H9 (cell line): Measurements from ENCODE around the gene CDK2. TPM values are rescaled to one million over a fixed set of nuclear protein-coding genes. Genes with fewer than 3 reads are reported as not detected.
A peak's percentile ranks its signal among the peaks of the same experiment; 100 is the strongest.

Source experiments
- DNase-seq: peaks from one replicate; pipeline ENCODE4 v3.0.0-alpha.2; 2017
- H2AFZ ChIP-seq: one replicate; pipeline ENCODE4 v1.6.1; 2013; ENCODE audit warnings: mild to moderate bottlenecking, low read length, control low read depth, moderate library complexity
- H2AK5ac ChIP-seq: 2 replicates; pipeline ENCODE4 v1.6.1; 2013; ENCODE audit warnings: low read length, control low read depth, mixed read lengths; ENCODE audit not compliant: insufficient read length
- H2BK120ac ChIP-seq: one replicate; pipeline ENCODE4 v1.6.1; 2013; ENCODE audit warnings: low read depth, mild to moderate bottlenecking, low read length, control low read depth, inconsistent platforms; ENCODE audit not compliant: poor library complexity, severe bottlenecking
- H2BK12ac ChIP-seq: 2 replicates; pipeline ENCODE4 v1.6.1; 2013; ENCODE audit warnings: low read length, control low read depth, mixed read lengths, low read depth; ENCODE audit not compliant: insufficient read length
- H2BK15ac ChIP-seq: 2 replicates; pipeline ENCODE4 v1.6.1; 2013; ENCODE audit warnings: low read depth, low read length, control low read depth
- H2BK20ac ChIP-seq: one replicate; pipeline ENCODE4 v1.6.1; 2013; ENCODE audit warnings: low read depth, mild to moderate bottlenecking, low read length, control low read depth, inconsistent platforms; ENCODE audit not compliant: poor library complexity, severe bottlenecking
- H2BK5ac ChIP-seq: 2 replicates; pipeline ENCODE4 v1.6.1; 2013; ENCODE audit warnings: low read length, control low read depth, mixed read lengths; ENCODE audit not compliant: insufficient read length
- H3K14ac ChIP-seq: 2 replicates; pipeline ENCODE4 v1.6.1; 2013; ENCODE audit warnings: low read length, control low read depth; ENCODE audit not compliant: insufficient read depth
- H3K18ac ChIP-seq: 2 replicates; pipeline ENCODE4 v1.6.1; 2013; ENCODE audit warnings: low read depth, mild to moderate bottlenecking, mixed read lengths, low read length, control low read depth; ENCODE audit not compliant: insufficient read length
- H3K23ac ChIP-seq: 2 replicates; pipeline ENCODE4 v1.6.1; 2013; ENCODE audit warnings: low read length, control low read depth, mixed read lengths, low read depth; ENCODE audit not compliant: insufficient read length
- H3K23me2 ChIP-seq: 2 replicates; pipeline ENCODE4 v1.6.1; 2013; ENCODE audit warnings: low read depth, mild to moderate bottlenecking, mixed read lengths, low read length, control low read depth; ENCODE audit not compliant: insufficient read length, poor library complexity, severe bottlenecking
- H3K27ac ChIP-seq: 2 replicates; pipeline ENCODE4 v1.5.1; 2013; ENCODE audit warnings: low read length, control low read depth, mixed read lengths, low read depth; ENCODE audit not compliant: insufficient read length
- H3K27me3 ChIP-seq: 2 replicates; pipeline ENCODE4 v1.6.1; 2013; ENCODE audit warnings: low read length, control low read depth, inconsistent platforms; ENCODE audit not compliant: insufficient read depth
- H3K4ac ChIP-seq: 2 replicates; pipeline ENCODE4 v1.6.1; 2013; ENCODE audit warnings: low read depth, mild to moderate bottlenecking, control low read depth, inconsistent platforms, low read length, moderate library complexity
- H3K4me1 ChIP-seq: 2 replicates; pipeline ENCODE4 v1.6.1; 2013; ENCODE audit warnings: low read length, control low read depth, inconsistent platforms; ENCODE audit not compliant: insufficient read depth
- H3K4me2 ChIP-seq: 2 replicates; pipeline ENCODE4 v1.6.1; 2013; ENCODE audit warnings: low read length, control low read depth, mixed read lengths; ENCODE audit not compliant: insufficient read length, insufficient read depth
- H3K56ac ChIP-seq: 2 replicates; pipeline ENCODE4 v1.6.1; 2013; ENCODE audit warnings: low read depth, mild to moderate bottlenecking, mixed read lengths, low read length, control low read depth; ENCODE audit not compliant: insufficient read length
- H3K79me1 ChIP-seq: 2 replicates; pipeline ENCODE4 v1.6.1; 2013; ENCODE audit warnings: low read depth, mild to moderate bottlenecking, moderate library complexity, low read length, control low read depth, inconsistent platforms; ENCODE audit not compliant: insufficient read depth, poor library complexity, severe bottlenecking
- H3K79me2 ChIP-seq: 2 replicates; pipeline ENCODE4 v1.6.1; 2013; ENCODE audit warnings: low read length, control low read depth, inconsistent platforms; ENCODE audit not compliant: insufficient read depth
- H3K9ac ChIP-seq: 2 replicates; pipeline ENCODE4 v1.6.1; 2013; ENCODE audit warnings: low read length, control low read depth, mixed read lengths; ENCODE audit not compliant: insufficient read length; ENCODE audit errors: extremely low read depth
- H3K9me3 ChIP-seq: one replicate; pipeline ENCODE4 v1.6.1; 2013; ENCODE audit warnings: low read depth, low read length, inconsistent platforms; ENCODE audit not compliant: control insufficient read depth
- H3T11ph ChIP-seq: one replicate; pipeline ENCODE4 v1.6.1; 2013; ENCODE audit warnings: mild to moderate bottlenecking, low read length, control low read depth, inconsistent platforms
- H4K20me1 ChIP-seq: one replicate; pipeline ENCODE4 v1.6.1; 2013; ENCODE audit not compliant: control insufficient read depth, insufficient read length, insufficient read depth
- H4K5ac ChIP-seq: 2 replicates; pipeline ENCODE4 v1.6.1; 2013; ENCODE audit warnings: low read depth, mild to moderate bottlenecking, mixed read lengths, low read length, control low read depth; ENCODE audit not compliant: insufficient read length
- H4K8ac ChIP-seq: replicated peaks from 2 replicates; pipeline ENCODE4 v1.6.1; 2013; ENCODE audit warnings: low read length, control low read depth, mixed read lengths, low read depth; ENCODE audit not compliant: insufficient read length
- H4K91ac ChIP-seq: 2 replicates; pipeline ENCODE4 v1.6.1; 2013; ENCODE audit warnings: low read depth, mild to moderate bottlenecking, moderate library complexity, mixed read lengths, low read length, control low read depth; ENCODE audit not compliant: insufficient read length
- H3K27ac Mint-ChIP-seq, 3 experiments: 2 replicates in 2 of 3; 3 replicates in 1 of 3; pipeline ENCODE4 v1.8.0; 2020 to 2021; ENCODE audit warnings: mixed read lengths in 3 of 3, mild to moderate bottlenecking in 1 of 3, moderate library complexity in 1 of 3
- H3K27me3 Mint-ChIP-seq: 2 replicates; pipeline ENCODE4 v1.8.0; 2021; ENCODE audit warnings: low read depth, mild to moderate bottlenecking, moderate library complexity, mixed read lengths
- H3K36me3 Mint-ChIP-seq, 3 experiments: 2 replicates in 2 of 3; 3 replicates in 1 of 3; pipeline ENCODE4 v1.8.0; 2020 to 2021; ENCODE audit warnings: low read depth in 3 of 3, mixed read lengths in 3 of 3; ENCODE audit not compliant: insufficient read depth in 1 of 3
- H3K4me1 Mint-ChIP-seq, 2 experiments: 2 replicates each; pipeline ENCODE4 v1.8.0; 2020; ENCODE audit warnings: mixed read lengths in 2 of 2
- H3K4me3 Mint-ChIP-seq, 2 experiments: 2 replicates in 1 of 2; 3 replicates in 1 of 2; pipeline ENCODE4 v1.8.0; 2020 to 2021; ENCODE audit warnings: mild to moderate bottlenecking in 2 of 2, mixed read lengths in 2 of 2, moderate library complexity in 1 of 2
- H3K9me3 Mint-ChIP-seq, 2 experiments: 2 replicates in 1 of 2; 3 replicates in 1 of 2; pipeline ENCODE4 v1.8.0; 2020; ENCODE audit warnings: mild to moderate bottlenecking in 2 of 2, mixed read lengths in 2 of 2, moderate library complexity in 1 of 2
- CTCF ChIP-seq: fragments of 200-600 bp; sonication (generic); conservative IDR thresholded peaks from 3 replicates; pipeline ENCODE4 v1.8.0; 2021; ENCODE audit warnings: antibody characterized with exemption, mild to moderate bottlenecking
- WGBS: extraction: QIAGEN DNeasy Blood & Tissue Kit; methylation state at CpG from one replicate; pipeline ENCODE4 v1.1.7; 2013; ENCODE audit warnings: missing lambda C conversion rate, low lambda C conversion rate, mixed read lengths; ENCODE audit not compliant: insufficient read length; ENCODE audit errors: extremely low coverage; 5-methylcytosine and 5-hydroxymethylcytosine counted together
- total RNA-seq: library from RNA; stranded (reverse); gene quantifications from 2 replicates; pipeline ENCODE4 v1.2.1, GENCODE V29; 2021

CDK2 gene
- total RNA-seq, 1 experiment from 2014 or later, result 60.8 TPM

- Histone ChIP-seq H3K4ac (no peak overlapping the region), H3K56ac (no peak overlapping the region), H4K91ac (no peak overlapping the region), H3K23me2 (peaks cover 6% of the 10 kb centered on the region), H2BK12ac (no peak overlapping the region), H3K79me1 (peaks cover 9% of the 10 kb centered on the region), H3K9ac (peak overlapping the region; percentile 14), H2BK5ac (no peak overlapping the region), H3K27ac (no peak overlapping the region), H3T11ph (no peak overlapping the region), H2AFZ (no peak overlapping the region), H4K5ac (no peak overlapping the region), H3K4me1 (peaks cover 3% of the 10 kb centered on the region; the same call in 1 of the 2 replicates), H2BK120ac (no peak overlapping the region), H3K79me2 (peaks cover 35% of the 10 kb centered on the region; the same call in 1 of the 2 replicates), H3K4me2 (peak overlapping the region; percentile 90), H3K18ac (no peak overlapping the region), H3K9me3 (no peaks in the 10 kb centered on the region), H2BK15ac (no peak overlapping the region), H4K8ac (no peak overlapping the region), H3K14ac (no peak overlapping the region), H4K20me1 (no peaks in the 10 kb centered on the region), H2BK20ac (no peak overlapping the region), H3K23ac (no peak overlapping the region), H2AK5ac (no peak overlapping the region), H3K27me3 (no peaks in the 10 kb centered on the region)
- H3K36me3 Mint-ChIP-seq, result peaks cover 11 to 34% (median 33%) of the 10 kb centered on the region in 3 experiments; a peak in 6 of 7 replicates
- no peaks in the 10 kb centered on the region for H3K27me3 Mint-ChIP-seq
- H3K27ac Mint-ChIP-seq, result peak overlapping the region; percentile 14 to 62 (median 20); a peak in 5 of 7 replicates
- no peaks in the 10 kb centered on the region for H3K9me3 Mint-ChIP-seq
- TF ChIP-seq CTCF, result no peak
- peak overlapping the region; percentile 96 to 99 for H3K4me3 Mint-ChIP-seq
- no peak for DNase-seq
- no CpG with 5 or more reads among the region's 4 CpGs for WGBS
- H3K4me1 Mint-ChIP-seq, result peaks cover 26 to 29% of the 10 kb centered on the region in 2 experiments
Observed at GRCh38 chr12:55925371-55925770, 41.3 kb upstream of the CDK2 start.
